Measurements from ENCODE around the gene RTKN. TPM values are rescaled to one million over a fixed set of nuclear protein-coding genes. Genes with fewer than 3 reads are reported as not detected.
A peak's percentile ranks its signal among the peaks of the same experiment; 100 is the strongest.

Gene RTKN
- polyA plus RNA-seq, 2 of the 4 experiments (the other 2 are of a cell fraction) = 15.1 to 20.1 TPM

GRCh38 chr2:74383254-74383653 is 58.5 kb downstream of the RTKN start:
- TF ChIP-seq, protein P1, sequence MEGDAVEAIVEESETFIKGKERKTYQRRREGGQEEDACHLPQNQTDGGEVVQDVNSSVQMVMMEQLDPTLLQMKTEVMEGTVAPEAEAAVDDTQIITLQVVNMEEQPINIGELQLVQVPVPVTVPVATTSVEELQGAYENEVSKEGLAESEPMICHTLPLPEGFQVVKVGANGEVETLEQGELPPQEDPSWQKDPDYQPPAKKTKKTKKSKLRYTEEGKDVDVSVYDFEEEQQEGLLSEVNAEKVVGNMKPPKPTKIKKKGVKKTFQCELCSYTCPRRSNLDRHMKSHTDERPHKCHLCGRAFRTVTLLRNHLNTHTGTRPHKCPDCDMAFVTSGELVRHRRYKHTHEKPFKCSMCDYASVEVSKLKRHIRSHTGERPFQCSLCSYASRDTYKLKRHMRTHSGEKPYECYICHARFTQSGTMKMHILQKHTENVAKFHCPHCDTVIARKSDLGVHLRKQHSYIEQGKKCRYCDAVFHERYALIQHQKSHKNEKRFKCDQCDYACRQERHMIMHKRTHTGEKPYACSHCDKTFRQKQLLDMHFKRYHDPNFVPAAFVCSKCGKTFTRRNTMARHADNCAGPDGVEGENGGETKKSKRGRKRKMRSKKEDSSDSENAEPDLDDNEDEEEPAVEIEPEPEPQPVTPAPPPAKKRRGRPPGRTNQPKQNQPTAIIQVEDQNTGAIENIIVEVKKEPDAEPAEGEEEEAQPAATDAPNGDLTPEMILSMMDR (IDR thresholded peaks at IDR 0.05) = no peak
- TF ChIP-seq NPAS2 (CRISPR knock-in tag; IDR thresholded peaks at IDR 0.05; ENCODE audit: borderline replicate concordance) = no peak
- TF ChIP-seq POLR2AphosphoS2 (conservative IDR thresholded peaks at IDR 0.05; ENCODE audit: low read length) = no peak
- TF ChIP-seq TFCP2L1 (CRISPR knock-in tag; IDR thresholded peaks at IDR 0.05) = no peak
- no peak for TF ChIP-seq SREBF2 (IDR thresholded peaks at IDR 0.05)
- TF ChIP-seq HES2 (IDR thresholded peaks at IDR 0.05) = no peak
- no peak for TF ChIP-seq HDAC2 (IDR thresholded peaks at IDR 0.05)
- TF ChIP-seq, protein P2, sequence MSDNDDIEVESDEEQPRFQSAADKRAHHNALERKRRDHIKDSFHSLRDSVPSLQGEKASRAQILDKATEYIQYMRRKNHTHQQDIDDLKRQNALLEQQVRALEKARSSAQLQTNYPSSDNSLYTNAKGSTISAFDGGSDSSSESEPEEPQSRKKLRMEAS (IDR thresholded peaks at IDR 0.05) = no peak
- no peak for TF ChIP-seq RCOR1 (IDR thresholded peaks at IDR 0.05; ENCODE audit: low read depth, low read length)
- no peak for TF ChIP-seq BHLHE40 (IDR thresholded peaks at IDR 0.05; ENCODE audit: low read depth, low read length)
- TF ChIP-seq FOXS1 (CRISPR knock-in tag; IDR thresholded peaks at IDR 0.05) = no peak
- no peak for TF ChIP-seq RFX5 (IDR thresholded peaks at IDR 0.05)
- TF ChIP-seq SMC3 (IDR thresholded peaks at IDR 0.05) = no peak
- H3K4me2 ChIP-seq = peak overlapping the region; percentile 6; the same call in 1 of the 3 replicates
- no peak for DNase-seq (ENCODE audit: low read depth in 1 of 2, low spot score in 1 of 2)
- FAIRE-seq = no peak
- CTCF ChIA-PET = interaction anchor here (1.4 to 2.5 kb wide), 5 partner anchors 8 to 134 kb away, joined by 3 to 18 read pairs (median 8); partner anchors contain the start of genes C2orf81 and WDR54
- no peak overlapping the region for H3K4me3 ChIP-seq
- 5% methylated on average over 1 of the region's 1 CpG for WGBS (ENCODE audit: missing lambda C conversion rate)
- H3K27ac ChIP-seq = no peak overlapping the region
- POLR2A ChIA-PET = no interaction called here
- ATAC-seq = no peak
- peaks cover 21% of the 10 kb centered on the region; the same call in 2 of the 3 replicates for H3K4me1 ChIP-seq
- H3K9me3 ChIP-seq = no peaks in the 10 kb centered on the region

GRCh38 chr2:74381751-74382150 is 60.0 kb downstream of the RTKN start:
- Histone ChIP-seq H3K4me1 (peaks cover 21% of the 10 kb centered on the region; the same call in 2 of the 3 replicates), H3K4me3 (no peak overlapping the region), H3K27ac (no peak overlapping the region), H3K9me3 (no peaks in the 10 kb centered on the region), H3K4me2 (no peak overlapping the region)
- WGBS (ENCODE audit: missing lambda C conversion rate) = 94% methylated on average over 3 of the region's 3 CpGs
- FAIRE-seq = no peak
- ChIA-PET POLR2A (no interaction called here), CTCF (interaction anchor here (0.9 to 2.5 kb wide), 6 partner anchors 9 to 132 kb away, joined by 3 to 18 read pairs (median 8); partner anchors contain the start of genes C2orf81 and WDR54)
- ATAC-seq = no peak
- no peak for DNase-seq (ENCODE audit: low read depth in 1 of 2, low spot score in 1 of 2)
- TF ChIP-seq FOSB (CRISPR knock-in tag; IDR thresholded peaks at IDR 0.05) (no peak), HOXA7 (CRISPR knock-in tag; IDR thresholded peaks at IDR 0.05) (no peak), RFX5 (IDR thresholded peaks at IDR 0.05) (no peak), FOSL2 (IDR thresholded peaks at IDR 0.05) (no peak), FOSL2 (CRISPR knock-in tag; IDR thresholded peaks at IDR 0.05) (no peak), POLR2A (IDR thresholded peaks at IDR 0.05; ENCODE audit: low read length) (no peak), REST (IDR thresholded peaks at IDR 0.05) (no peak), ZNF302 (CRISPR knock-in tag; IDR thresholded peaks at IDR 0.05) (no peak), ZSCAN20 (CRISPR knock-in tag; IDR thresholded peaks at IDR 0.05) (no peak), ZFP36 (IDR thresholded peaks at IDR 0.05; ENCODE audit: borderline replicate concordance, partially characterized antibody) (no peak), MAFK (IDR thresholded peaks at IDR 0.05; ENCODE audit: partially characterized antibody) (no peak), KDM5A (IDR thresholded peaks at IDR 0.05) (no peak)

Data from A549 (cell line).